Endothelial cell of umbilical vein (primary cell): ENCODE results near the gene ADM2.

Source experiments
- CTCF ChIP-seq, 2 donors: IDR thresholded peaks; 1 replicate in 1 of 2; 2 replicates in 1 of 2; pipeline ENCODE4 v1.5.1; 2011; ENCODE audit warnings: low read length in 2 of 2, mild to moderate bottlenecking in 2 of 2, moderate library complexity in 2 of 2, control low read depth in 1 of 2, inconsistent platforms in 1 of 2, low read depth in 1 of 2; ENCODE audit not compliant: insufficient read depth in 1 of 2; ENCODE audit errors: extremely low read depth in 1 of 2
- POLR2A ChIP-seq: IDR thresholded peaks from 2 replicates; pipeline ENCODE4 v1.6.1; 2012; ENCODE audit warnings: low read depth, mild to moderate bottlenecking, control low read depth, low read length

DNA sequence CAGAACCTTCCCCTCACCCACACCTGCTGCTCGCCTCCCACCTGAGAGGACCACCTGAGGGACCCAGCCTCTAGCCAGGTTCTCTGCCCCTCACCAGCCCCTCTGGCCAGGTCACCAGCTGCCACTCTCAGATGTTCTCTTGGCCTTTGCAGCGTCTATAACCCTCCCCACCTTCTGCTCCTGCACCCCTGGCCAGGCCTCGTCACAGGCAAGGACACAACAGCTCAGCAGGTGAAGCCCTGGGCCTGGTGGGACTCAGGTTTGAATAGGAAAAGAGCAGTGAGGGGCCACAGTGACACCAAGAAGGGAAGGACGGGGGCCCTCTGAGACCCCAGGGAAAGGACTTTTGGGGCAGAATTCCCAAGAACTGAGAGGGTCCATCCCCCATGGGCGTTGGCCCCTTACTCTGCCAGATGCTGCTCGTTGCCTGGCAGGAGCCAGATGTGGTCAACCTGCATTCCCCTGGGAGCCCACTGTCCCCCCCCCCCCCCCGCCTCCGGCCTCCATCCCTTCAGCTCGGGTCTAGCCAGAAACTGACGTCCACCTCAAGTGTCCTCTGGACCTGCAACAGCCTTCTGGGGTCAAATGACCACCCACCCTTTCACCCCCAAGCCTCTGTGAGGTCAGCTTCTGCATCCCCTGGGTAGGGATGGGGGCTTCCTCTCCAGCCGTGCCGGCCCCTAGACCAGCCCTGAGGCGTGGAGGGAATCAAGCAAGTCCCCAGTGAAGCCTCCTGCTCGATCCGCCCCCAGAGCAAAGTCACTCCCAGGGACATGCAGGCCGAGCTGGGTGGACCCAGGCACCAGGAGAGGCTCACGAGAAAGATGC is 35.2 kb upstream of the ADM2 start:
- TF ChIP-seq POLR2A (no peak), CTCF (IDR thresholded peaks at IDR 0.05; ENCODE audit: extremely low read depth in 1 of 2, insufficient read depth in 1 of 2, low read depth in 1 of 2, low read length in 2 of 2) (no peak)
